GM19035 (cell line): ENCODE measurements around the gene TTPAL.

Experiments used
- ATAC-seq: cut with Tn5 transposase; IDR thresholded peaks from one replicate; pipeline ENCODE4 v1.9.1; 2021; ENCODE audit not compliant: unreplicated experiment

TTPAL gene

DNA sequence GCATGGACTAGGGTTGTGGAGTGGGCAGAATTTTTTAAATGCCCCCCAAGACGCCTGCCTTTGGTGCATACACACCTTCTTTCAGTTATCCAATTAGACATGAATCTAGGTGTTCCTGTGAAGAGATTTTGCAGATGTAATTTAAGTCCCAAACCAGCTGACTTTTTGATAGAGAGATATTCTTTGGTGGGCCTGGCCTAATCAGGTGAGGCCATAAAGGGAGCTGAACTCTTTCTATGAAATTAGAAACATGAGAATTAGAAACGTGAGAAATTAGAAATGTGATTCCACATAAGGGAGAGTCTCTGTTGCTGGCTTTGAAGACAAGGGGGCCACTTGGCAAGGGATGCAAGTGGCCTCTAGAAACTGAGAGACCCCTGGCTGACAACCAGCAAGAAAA, 36.4 kb upstream of the TTPAL start:
- no peak for ATAC-seq

DNA sequence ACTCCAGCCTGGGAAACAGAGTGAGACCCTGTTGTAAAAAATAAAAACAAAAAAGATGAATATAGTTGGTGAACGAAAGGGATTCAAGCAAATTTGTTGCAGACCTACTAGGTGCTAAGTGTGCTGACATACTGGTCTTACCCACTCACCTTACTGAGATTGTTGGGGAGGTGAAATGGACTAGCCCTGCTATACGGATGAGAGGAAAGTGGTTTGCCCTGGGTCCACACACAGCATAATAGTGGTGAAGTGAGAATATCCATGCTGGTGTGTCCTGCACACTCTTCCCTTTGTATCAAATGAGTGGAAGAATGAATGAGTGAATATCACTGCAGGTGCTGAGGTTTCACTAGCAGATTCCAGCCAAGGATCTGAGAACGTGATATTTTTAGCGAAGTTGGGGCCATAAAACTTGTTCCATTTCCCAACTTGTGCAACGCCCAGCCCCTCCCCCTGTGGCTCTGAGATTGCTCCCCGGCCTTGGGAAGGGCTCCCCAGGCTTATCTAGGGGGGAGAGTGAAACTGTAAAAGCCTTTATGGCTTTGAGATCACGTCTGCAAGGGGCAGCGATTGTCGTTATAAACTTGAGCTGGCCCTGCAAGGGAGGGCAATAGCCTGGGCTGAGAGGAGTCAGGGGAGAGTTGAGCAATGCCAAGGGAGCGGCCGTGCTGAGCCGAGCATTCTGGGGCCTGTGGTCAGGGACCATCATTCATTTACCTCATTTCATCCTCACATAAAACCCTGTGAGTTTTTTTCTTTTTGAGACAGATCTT, 33.2 kb upstream of the TTPAL start:
- no peak for ATAC-seq

DNA sequence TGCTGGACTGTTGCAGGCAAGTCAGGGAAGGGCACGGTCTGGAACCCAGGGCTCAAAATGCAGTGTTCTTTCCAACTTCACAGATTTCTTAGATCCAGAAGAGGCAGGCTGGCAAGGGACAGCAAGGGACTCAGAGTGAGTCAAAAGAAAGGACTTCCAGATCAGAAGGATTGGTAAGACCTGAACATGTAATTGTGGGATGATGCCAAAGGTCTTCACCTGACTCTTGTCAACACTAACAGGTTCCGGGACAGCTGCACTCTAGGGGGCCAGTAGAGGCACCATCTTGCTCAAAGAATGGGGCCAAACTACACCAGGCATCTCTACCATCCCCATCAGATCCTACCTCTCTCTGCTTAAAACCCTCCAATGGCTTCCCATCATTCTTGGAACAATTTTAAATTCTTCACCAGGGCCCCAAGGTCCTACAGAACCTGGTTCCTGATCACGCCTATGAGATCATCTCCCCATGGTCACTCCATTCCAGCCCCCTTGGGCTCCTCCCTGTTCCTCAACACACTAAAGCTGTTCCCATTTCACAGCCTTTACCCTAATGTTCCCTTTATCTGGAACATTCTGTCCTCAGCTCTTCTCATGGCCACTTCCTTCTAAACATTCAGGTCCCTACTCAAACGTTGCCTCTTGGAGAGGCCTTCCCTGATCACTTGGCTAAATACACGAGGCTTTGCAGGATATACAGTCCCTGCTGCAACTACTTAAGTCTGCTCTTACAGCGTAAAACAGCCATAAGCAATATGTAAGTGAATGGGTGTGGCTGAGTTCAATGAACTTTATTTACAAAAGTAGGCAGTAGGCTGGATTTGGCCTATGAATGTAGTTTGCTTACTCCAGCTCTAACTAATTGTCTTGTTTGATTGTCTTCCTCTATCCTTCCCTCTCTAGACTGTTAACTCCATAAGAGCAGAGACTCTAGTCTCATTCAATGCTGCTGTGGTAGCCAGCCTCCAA, 29.6 kb upstream of the TTPAL start:
- no peak for ATAC-seq

DNA sequence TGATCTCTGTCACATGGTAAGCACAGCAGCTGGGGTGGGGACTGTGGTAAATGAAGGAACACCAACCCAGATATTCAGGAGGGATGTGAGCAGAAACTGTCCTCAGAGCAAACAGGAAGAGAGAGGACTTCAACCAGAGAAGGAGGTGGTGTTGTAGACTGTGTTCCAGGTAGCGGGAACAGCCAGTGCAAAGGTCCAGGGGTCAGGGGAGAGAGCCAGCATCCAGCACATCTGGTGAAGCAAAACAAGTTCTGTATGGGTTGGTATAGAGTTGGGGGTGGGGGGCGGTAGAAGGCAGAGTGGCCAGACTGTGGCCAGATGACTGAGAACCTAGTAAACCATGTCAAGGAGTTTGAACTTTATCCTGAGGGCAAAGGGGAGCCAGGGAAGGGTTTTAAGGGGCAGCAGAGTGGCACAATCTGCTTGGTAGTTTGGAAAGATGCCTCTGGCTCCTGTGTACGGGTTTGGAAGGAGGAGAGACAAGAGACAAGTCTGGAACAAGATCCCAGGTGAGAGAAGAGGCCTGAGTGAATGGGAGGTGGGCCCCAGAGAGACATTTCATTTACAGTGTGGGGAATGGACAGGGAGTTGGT, 27.8 kb upstream of the TTPAL start:
- ATAC-seq: no peak

DNA sequence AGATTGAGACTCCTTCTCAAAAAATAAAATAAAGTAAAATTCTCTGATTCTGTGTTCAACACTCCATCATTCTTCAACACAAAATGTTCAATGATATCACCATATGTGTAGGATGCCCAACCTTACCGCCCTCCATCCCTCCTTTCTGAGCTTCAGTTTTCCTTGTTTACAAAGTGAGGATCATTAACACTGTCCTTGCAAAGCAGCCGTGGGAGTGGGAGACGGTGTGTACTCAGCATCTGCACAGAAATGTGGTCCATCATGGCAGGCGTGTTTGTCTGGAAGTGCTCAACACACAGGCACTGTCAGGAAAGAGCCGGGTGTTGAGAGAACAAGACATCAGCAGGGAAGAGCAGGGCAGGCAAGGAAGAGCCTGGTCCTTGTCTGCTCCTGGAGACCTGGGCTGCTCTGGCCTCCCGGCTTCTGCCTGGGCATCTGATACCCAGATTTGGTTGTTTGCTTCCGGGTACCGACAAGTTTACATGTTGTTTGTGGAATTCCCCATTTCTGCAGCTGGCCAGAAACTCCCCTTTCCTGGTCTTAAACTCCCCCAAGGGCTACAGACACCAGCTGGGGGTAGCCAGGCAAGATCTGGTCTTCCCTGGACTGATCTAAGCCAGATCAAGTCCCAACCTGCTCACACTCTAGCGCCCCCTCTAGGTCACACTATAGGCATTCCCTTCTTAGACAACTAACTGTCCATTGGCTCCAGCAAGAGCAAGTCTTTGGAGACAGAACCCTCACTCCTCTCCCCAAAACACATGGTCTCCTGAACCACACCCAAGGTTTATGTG, 26.7 kb upstream of the TTPAL start:
- ATAC-seq: no peak

DNA sequence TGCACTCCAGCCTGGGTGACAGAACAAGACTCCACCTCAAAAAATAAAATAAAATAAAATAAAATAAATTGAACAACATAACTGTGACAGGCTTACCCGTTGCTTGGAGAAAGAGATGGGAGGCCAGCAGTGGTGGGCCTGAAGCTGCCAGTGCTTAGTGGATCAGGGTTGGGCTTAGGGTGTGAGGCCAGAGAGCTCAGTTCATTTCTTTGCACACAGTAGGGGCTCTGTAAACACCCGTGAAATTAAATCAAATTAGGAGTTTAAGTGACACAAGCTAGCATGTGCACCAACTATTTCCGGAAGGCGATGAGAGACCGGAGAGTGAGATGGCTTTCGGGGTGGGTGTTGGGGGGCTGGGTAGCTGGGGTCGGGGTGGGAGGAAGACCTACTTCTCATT, 25.8 kb upstream of the TTPAL start:
- ATAC-seq: no peak

DNA sequence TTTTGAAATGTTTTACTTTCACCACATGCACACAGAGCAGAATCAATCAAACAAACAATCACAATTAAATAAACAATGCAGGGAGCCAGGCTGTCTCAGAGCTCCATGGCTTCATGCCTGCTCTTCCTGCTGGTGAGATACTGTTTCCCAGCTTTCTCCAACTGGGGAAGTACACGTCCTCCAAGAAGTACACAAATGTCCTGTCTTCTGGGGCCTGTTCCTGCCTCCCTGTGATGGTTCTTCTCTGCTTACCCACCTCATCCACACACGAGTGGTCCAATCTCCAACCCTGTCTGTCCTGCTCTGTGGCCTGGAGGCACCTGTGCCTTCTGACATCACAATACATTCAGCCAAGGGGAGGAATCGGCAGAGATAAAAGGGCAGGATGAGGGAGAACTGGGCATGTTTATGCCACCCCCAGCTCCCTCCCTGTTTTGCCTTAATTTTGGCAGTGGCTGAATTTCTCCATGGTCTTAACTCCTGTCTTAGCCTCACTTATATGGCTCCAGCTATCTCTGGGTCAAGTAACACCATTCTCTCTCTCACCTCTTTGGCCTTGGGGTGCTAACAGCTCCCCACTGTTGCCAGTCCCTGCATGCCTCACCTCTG, 25.3 kb upstream of the TTPAL start:
- no peak for ATAC-seq

DNA sequence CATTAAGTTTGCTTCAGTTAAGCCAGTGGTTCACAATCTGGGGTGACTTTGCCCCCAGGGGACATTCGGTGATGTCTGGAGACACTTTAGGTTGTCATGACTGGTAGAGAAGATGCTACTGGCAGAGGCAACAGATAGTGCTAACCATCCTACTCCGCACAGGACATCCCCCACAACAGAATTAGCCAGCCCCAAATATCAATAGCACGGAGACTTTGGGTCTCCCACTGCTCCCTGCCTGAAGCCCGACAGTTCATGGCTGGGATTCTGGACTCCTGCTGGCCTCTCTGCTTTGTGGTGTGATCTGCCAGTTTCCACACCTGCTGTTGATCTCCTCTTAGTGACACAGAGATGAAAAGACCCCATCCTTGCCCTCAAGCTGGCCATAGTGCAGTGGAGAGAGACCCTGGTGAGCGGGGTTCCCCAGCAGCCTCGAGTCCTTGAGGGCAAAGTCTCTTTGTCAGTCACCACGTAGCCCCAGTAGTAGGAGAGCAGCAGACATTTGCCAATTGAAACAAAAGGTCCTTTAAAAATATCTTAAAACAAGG, 24.7 kb upstream of the TTPAL start:
- no peak for ATAC-seq

DNA sequence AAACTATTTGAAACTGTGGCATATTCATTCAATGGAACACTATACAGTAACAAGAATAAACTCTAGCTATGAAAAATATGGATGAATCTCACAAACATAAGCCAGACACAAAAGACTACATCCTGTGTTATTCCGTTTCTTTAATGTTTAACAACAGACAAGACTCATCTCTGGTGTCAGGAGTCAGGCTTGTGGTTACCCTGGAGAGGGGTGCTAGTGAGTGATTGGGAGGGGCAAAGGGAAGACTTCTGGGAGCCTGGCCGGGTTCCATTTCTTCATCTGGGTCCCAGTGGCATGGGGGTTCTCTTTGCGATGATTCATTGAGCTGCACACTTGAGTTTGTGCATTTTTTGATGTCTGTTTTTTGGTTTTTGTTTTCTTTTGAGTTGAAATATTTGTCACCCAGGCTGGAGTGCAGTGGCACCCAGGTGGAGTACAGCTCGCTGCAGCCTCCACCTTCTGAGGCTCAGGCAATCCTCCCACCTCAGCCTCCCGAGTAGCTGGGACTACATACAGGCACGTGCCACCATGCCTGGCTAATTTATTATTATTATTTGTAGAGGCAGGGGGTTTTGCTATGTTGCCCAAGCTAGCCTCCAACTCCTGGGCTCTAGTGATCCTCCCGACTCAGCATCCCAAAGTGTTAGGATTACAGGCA, 21.2 kb upstream of the TTPAL start:
- no peak for ATAC-seq

DNA sequence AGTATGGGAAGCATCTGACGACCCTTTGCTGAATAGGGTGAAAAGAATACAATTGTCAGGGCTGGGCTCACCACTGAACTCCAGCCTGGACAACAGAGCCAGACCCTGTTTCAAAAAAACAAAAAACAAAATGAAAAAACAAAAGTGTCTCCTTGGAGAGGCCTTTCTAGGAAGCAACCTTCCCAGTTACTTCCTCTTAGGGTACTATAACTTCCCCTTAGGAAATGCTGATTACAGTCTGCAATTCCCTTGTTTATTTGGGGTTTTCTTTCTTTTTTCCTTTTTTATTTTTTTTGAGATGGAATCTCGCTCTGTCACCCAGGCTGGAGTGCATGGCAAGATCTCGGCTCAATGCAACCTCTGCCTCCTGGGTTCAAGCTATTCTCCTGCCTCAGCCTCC, 20.5 kb upstream of the TTPAL start:
- no peak for ATAC-seq

DNA sequence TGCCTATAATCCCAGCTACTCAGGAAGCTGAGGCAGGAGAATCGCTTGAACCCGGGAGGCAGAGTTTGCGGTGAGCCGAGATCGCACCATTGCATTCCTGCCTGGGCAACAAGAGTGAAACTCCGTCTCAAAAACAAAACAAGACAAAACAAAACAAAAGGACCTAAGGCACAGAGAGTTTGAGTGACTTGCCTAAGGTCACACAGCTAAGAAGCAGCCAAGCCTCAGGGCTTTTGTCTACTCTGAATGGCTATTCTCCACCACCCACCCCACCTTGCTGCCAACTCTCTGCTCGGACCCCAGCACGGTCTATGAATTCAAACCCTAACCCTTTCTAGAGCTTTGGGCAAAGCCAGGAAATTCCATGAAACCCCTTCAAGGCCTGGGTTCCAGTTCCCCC, 19.1 kb upstream of the TTPAL start:
- ATAC-seq: no peak

DNA sequence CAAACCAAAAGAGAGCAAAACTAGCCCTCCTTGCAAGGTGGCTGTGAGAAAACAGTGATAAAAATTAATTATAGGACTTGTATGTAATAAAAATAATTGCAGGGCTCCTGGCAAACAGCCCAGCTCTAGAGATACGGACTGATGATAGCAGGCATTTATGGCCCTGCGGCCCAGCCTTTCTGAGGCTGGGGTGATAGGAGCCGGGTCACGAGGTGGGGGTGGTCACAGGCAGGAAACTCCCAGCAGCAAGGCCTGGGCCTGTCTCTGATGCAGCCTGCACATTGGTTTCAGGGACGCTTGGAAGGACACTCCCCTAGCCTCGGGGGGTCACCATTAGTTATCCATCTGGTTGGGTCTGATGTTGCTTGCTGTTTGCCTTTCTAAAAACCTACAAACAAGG, 18.7 kb upstream of the TTPAL start:
- ATAC-seq: no peak

DNA sequence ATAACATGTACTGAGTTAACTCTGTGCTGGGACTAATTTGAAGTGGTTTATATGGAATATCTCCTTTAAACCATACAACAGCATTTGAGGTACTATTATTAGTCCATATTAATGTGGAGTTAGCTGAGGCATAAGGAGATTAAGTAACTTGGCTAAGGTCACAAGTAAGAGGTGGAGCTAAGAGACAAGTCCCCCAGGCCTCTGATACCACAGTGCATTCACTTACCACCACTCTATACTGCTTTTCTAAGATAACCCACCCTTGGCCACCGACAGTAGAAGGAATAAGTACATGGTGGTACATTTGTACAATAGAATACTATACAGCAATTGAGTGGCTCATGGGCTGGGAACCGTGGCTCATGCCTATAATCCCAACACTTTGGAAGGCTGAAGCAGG, 16.4 kb upstream of the TTPAL start:
- ATAC-seq: no peak

DNA sequence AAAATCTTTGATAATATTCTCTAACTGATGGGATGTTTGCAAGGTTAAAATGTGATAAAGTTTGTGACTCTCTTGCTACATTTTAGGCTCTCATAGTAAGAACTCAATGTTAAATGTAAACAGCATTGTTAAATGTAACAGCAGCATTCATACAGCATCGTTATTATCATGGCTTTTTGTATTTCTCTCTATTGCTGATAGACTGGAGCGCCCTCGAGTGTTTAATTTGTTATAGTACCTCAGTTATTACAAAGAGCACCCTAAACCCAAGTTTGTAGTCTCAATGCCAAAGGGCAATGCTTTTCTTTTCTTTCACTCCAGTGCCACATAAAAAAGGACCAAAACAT, 14.9 kb upstream of the TTPAL start:
- ATAC-seq: no peak

DNA sequence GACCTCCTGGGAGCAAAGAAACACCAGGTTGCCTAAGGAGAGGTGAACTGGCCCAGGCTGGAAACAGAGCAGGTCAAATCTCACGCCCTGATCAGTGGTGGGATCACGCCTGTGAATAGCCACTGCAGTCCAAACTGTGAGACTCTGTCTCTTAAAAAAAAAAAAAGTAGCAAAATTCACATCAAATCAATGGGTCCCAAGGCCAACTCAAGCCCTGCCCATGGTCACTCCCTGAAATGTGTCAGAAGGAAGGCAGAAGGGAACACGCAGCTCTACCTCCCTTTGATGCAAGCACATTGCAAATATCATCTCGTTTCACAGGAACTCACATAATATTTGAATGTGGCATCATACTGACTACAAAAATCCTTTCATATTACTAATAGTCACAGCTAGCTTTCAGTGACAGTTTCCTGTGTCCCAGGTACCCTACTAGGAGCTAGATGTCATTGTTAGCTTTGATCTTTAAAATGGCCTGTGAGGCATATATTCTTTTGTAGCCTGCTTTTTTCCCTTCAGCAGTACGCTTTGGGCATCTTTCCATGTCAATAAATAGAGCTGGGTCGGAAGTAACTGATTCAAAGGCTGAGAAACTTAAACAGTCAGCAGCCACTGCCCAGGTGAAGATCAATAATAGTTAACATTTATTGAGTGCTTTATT, 14.4 kb upstream of the TTPAL start:
- ATAC-seq: no peak

DNA sequence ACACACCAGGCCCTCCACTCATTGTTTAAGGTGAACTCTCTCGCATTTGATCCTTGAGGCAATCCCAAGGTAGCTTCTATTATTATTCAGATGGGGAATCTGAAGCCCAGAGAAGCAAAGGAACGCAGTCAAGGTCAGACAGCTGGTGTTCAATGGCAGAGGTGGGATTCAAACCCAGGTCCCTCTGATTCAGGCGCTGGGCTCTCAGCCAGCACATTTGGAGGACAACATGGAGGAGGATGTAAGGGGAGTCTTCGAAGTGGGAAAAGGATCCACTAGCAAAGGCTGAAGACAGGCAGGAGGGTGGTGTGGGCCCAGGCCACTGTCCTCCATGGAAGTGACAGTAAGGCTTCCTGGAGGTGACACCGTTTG, 13.9 kb upstream of the TTPAL start:
- ATAC-seq: no peak

DNA sequence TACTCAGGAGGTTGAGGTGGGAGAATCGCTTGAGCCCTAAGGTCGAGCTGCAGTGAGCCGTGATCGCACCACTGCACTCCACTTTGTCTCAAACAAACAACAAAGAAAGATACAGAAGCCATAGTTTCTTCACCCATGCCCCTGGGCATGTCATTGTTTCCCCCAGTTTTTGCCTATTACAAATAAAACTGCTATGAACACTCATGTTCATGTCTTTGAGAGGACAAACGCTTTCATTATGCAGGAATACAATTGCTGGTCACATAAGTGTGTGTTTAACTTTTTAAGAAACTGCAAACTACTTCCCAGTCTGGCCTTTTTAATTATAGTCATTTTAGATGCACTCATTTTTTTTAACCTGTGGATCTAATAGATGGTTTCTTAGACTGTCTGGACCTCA, 12.2 kb upstream of the TTPAL start:
- no peak for ATAC-seq

DNA sequence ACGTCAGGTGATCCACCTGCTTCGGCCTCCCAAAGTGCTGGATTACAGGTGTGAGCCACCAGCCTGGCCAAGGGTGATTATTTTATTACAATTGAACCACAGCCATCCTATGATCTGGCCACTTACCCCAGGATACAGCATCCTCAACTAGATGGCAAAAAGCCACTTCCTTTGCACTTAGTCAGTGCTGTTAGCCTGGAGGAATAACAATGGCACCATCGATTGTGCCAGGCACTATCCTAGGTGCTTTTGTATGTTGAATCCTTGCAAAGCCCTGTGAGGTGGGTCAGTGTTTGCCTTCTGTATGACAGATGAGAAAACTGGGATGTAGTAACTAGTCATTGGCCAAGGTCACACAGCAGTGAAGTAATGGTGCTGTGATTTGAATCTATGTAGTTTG, 11.2 kb upstream of the TTPAL start:
- ATAC-seq: no peak

DNA sequence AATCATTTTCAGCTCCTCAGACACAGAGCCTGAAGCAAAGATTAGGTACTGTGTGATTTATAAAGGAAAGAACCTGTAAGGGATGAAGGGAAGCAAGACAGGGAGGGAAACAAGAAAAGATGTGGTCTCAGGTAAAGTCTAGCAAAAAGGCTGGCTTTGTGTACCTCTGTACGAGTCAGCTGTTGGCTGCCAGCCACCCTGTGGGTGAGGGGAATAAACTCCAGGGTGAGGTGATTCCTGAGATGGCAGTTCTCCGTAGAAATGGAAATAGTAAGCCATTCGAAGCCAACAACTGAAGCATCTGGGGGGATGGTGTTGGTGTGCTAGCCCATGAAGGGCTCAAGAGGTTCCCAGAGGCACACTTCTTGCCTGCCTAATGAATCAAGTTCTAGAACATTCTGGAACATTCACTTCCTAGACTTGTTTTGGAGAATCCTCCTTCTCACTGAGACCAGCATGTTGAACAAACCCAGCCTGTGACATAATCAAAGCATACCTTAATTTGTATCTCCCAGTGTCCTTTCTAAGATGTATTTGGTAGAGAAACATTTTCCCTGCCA, 10.6 kb upstream of the TTPAL start:
- no peak for ATAC-seq
